Measurements from ENCODE around the gene SRI.

DNA sequence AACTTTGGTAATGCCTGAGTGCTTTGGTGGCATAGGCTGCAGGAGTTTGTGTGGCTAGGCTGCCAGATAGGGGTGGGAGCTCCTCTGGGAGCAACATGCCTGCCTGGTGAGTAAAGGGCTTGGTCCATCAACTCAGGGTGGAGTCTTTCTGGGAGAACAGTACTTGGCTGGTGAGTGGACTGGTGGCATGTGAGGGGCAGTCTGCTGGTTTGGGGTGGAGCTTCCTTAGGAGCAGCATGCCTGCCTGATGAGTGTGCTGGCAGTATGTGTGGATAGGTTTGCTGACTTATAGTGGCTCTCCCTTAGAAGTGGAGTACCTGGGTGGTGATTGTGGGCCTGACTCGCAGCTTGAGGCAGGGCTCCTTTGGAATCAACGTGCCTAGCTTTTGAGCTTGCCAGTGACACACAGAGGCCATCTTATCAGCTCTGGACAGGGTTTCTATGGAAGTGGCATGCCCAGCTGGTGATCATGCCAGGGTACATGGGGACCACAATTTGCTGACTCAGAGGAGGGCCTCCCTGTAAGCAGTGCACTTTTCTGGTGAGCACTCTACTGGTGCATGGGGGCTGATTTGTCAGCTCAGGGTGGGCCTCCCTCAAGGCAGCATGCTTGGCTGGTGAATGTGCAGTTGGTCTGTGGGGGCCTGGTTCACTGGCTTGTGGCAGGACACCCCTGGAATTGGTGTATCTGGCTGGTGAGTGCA lies 35.0 kb upstream of the SRI start:
- TF ChIP-seq GATA3 (IDR thresholded peaks at IDR 0.05; ENCODE audit: low read depth, low read length) (no peak), GATA2 (IDR thresholded peaks at IDR 0.05; ENCODE audit: low read depth, low read length) (no peak)
